Globus pallidus (tissue), 1 donor: Measurements from ENCODE around the gene CBFB.
"Not testable (repeated sequence)": the region's sequence is repeated elsewhere in the genome, so short reads cannot be mapped to it uniquely, and the experiment has no call there.

Experiments used
- DNase-seq: peaks from one replicate; pipeline ENCODE4 v3.0.0-alpha.2; 2015; ENCODE audit warnings: low spot score

Gene CBFB

GRCh38 chr16:67028696-67029253 lies at the start of gene CBFB:
CBFB (plus strand) TSS chr16:67029149; CDS start chr16:67029408, 259 bp downstream.
- DNase-seq = peak; percentile 91

GRCh38 chr16:66983033-66983432 lies 45.9 kb upstream of the CBFB start:
- no peak for DNase-seq

GRCh38 chr16:66984892-66985311 lies 44.0 kb upstream of the CBFB start:
- DNase-seq = no peak

- no peak for DNase-seq
Measured at GRCh38 chr16:66986559-66986958, 42.4 kb upstream of the CBFB start.

- no peak for DNase-seq
Measured at GRCh38 chr16:66988197-66988788, 40.7 kb upstream of the CBFB start, which contains the start of gene CES4A. CES4A (plus strand) TSS chr16:66988589; CDS start chr16:66988773, 184 bp downstream.

- DNase-seq = no peak
Measured at GRCh38 chr16:66991545-66992077, 37.3 kb upstream of the CBFB start.

- DNase-seq = not testable (repeated sequence)
Measured at GRCh38 chr16:66993558-66993957, 35.4 kb upstream of the CBFB start.

GRCh38 chr16:66996324-66996982 lies 32.5 kb upstream of the CBFB start:
- peak; percentile 99 for DNase-seq

GRCh38 chr16:66996983-66997358 lies 32.0 kb upstream of the CBFB start:
- DNase-seq = peak; percentile 38

- peak; percentile 77 for DNase-seq
Measured at GRCh38 chr16:67000384-67001351, 28.3 kb upstream of the CBFB start.

GRCh38 chr16:67001726-67002125 lies 27.2 kb upstream of the CBFB start:
- DNase-seq = no peak

- no peak for DNase-seq
Measured at GRCh38 chr16:67006930-67007658, 21.9 kb upstream of the CBFB start.

- DNase-seq = no peak
Measured at GRCh38 chr16:67009158-67009557, 19.8 kb upstream of the CBFB start.

- no peak for DNase-seq
Measured at GRCh38 chr16:67011274-67011673, 17.7 kb upstream of the CBFB start.

- DNase-seq = peak; percentile 57
Measured at GRCh38 chr16:67013233-67013822, 15.6 kb upstream of the CBFB start.

GRCh38 chr16:67013823-67014633 lies 14.9 kb upstream of the CBFB start:
- DNase-seq = peak; percentile 70

- no peak for DNase-seq
Measured at GRCh38 chr16:67014634-67015312, 14.2 kb upstream of the CBFB start.

- DNase-seq = no peak
Measured at GRCh38 chr16:67015313-67015731, 13.6 kb upstream of the CBFB start.

- DNase-seq = no peak
Measured at GRCh38 chr16:67016143-67016542, 12.8 kb upstream of the CBFB start.
